Thyroid gland (tissue), 4 donors: ENCODE data around the gene RORB. TPM values are rescaled to one million over a fixed set of nuclear protein-coding genes. Genes with fewer than 3 reads are reported as not detected.

Source experiments
- DNase-seq, 2 donors: peaks; one replicate each; pipeline ENCODE4 v3.0.0-alpha.2; 2019
- H3K27ac ChIP-seq, 3 donors: fragments of 200-600 bp; sonication (generic); 1 replicate in 2 of 3; 2 replicates in 1 of 3; pipeline ENCODE4 v1.5.1; 2016 to 2019; ENCODE audit warnings: mild to moderate bottlenecking in 1 of 3, moderate library complexity in 1 of 3
- H3K27me3 ChIP-seq: fragments of 200-600 bp; sonication (generic); one replicate; pipeline ENCODE4 v1.5.1; 2019
- H3K36me3 ChIP-seq, 2 donors: fragments of 200-600 bp; sonication (generic); one replicate each; pipeline ENCODE4 v1.5.1; 2016 to 2019
- H3K4me1 ChIP-seq, 2 donors: fragments of 200-600 bp; sonication (generic); one replicate each; pipeline ENCODE4 v1.5.1; 2017 to 2019
- H3K4me3 ChIP-seq, 3 donors: fragments of 200-600 bp; sonication (generic); replicated peaks in 1 of 3; 1 replicate in 2 of 3; 2 replicates in 1 of 3; pipeline ENCODE4 v1.5.1; 2016; ENCODE audit warnings: mild to moderate bottlenecking in 1 of 3
- H3K9me3 ChIP-seq: fragments of 200-600 bp; sonication (generic); one replicate; pipeline ENCODE4 v1.5.1; 2017
- POLR2A ChIP-seq, 2 donors: fragments of 450-650 bp; IDR thresholded peaks; one replicate each; pipeline ENCODE4 v1.6.1; 2017; ENCODE audit warnings: antibody characterized with exemption in 2 of 2, mild to moderate bottlenecking in 2 of 2, moderate library complexity in 1 of 2
- WGBS, 2 donors: methylation state at CpG; one replicate each; pipeline ENCODE4 v1.1.5; 2017; 5-methylcytosine and 5-hydroxymethylcytosine counted together
- intact Hi-C: fragments of 100-400 bp; cut with DNase I; formaldehyde crosslinking; loops from one replicate; pipeline ENCODE4 v1.15.1; 2023
- total RNA-seq, 4 donors: library from RNA; depleted of rRNA; stranded (reverse); fragments of >200 nt; gene quantifications; one replicate each; pipeline ENCODE4 v1.2.3, GENCODE V29; 2016
- TF ChIP-seq, protein P1 (sequence below), 6 experiments: fragments of 200-600 bp in 3 of 6; fragments of 450-650 bp in 3 of 6; sonication (generic) in 3 of 6; IDR thresholded peaks; one replicate each; pipeline ENCODE4 v1.5.1; 2016 to 2019; ENCODE audit warnings: antibody characterized with exemption in 6 of 6, mild to moderate bottlenecking in 2 of 6, inconsistent platforms in 1 of 6, moderate library complexity in 1 of 6

RORB gene
- total RNA-seq, 4 donors from 2014 or later: 0.27 to 1.8 (median 1.3) TPM

DNA sequence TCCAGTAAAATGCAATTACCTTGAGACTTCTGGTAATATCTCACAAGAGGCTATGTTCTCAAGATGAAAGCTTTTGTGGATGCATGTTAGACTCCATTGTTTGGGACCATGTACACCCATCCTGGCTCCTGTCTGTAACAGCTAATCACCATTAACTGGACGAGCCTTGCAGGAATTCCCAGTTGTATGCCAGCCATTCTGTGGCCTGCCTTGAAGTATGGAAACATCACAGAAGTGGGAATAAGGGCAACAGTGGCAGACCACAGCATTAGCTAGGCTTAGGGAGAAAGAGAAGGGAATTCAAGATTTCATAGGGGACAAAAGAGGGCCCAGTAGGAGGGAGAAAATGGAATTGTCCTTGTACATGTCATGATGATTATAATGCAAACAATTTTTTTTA, 79.0 kb downstream of the RORB start:
- no peak for DNase-seq
- H3K4me1 ChIP-seq: no peaks in the 10 kb centered on the region
- intact Hi-C loops: no loop called here
- 64 to 68% methylated on average over 1 of the region's 1 CpG for WGBS, 2 donors
- H3K27me3 ChIP-seq: no peaks in the 10 kb centered on the region
- no peaks in the 10 kb centered on the region for H3K36me3 ChIP-seq
- H3K9me3 ChIP-seq: no peaks in the 10 kb centered on the region
- H3K27ac ChIP-seq: no peak overlapping the region
- H3K4me3 ChIP-seq: no peak overlapping the region
- TF ChIP-seq, protein P1, sequence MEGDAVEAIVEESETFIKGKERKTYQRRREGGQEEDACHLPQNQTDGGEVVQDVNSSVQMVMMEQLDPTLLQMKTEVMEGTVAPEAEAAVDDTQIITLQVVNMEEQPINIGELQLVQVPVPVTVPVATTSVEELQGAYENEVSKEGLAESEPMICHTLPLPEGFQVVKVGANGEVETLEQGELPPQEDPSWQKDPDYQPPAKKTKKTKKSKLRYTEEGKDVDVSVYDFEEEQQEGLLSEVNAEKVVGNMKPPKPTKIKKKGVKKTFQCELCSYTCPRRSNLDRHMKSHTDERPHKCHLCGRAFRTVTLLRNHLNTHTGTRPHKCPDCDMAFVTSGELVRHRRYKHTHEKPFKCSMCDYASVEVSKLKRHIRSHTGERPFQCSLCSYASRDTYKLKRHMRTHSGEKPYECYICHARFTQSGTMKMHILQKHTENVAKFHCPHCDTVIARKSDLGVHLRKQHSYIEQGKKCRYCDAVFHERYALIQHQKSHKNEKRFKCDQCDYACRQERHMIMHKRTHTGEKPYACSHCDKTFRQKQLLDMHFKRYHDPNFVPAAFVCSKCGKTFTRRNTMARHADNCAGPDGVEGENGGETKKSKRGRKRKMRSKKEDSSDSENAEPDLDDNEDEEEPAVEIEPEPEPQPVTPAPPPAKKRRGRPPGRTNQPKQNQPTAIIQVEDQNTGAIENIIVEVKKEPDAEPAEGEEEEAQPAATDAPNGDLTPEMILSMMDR (IDR thresholded peaks at IDR 0.05): no peak
- TF ChIP-seq POLR2A (IDR thresholded peaks at IDR 0.05): no peak

DNA sequence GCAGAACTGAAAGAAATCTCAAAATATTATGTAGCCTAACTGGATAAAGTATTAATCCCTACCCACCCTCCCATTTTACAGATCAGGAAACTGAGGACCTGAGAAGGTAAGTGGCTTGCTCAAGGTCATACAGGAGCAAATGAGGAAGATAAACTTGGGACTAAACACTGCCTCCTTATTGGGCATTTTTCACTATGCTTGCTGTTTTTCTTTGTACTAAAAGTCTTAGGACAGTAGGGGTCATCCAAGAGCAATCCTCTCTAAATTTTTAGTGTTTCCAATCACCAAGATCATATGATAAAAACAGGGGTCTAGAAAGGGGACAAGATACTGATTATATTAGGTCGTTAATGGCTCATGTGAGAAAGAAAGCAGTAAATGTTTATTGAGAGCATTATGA, 80.8 kb downstream of the RORB start:
- 46 to 61% methylated on average over 1 of the region's 1 CpG for WGBS, 2 donors
- TF ChIP-seq POLR2A (IDR thresholded peaks at IDR 0.05): no peak
- TF ChIP-seq, protein P1 (IDR thresholded peaks at IDR 0.05): peak in 1 of 6 experiments; percentile 19

DNA sequence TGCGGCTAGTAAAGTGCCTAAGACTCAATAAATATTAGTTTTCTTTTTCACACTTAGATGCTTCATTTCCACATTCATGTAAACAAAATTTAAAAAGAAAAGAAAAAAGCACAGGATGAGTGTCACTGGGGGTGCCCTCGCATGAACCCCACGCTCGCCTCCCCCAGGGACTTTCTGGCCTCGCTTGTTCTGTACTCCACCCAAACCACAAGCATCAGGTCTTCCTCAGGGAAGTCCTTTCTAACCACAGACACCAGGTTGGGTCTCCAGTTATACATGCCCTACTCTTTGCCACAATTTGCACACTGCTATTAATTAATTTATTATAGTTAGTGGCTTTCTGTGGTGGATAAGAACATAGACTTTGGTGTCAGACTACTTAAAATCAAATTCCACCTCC, 92.4 kb downstream of the RORB start:
- H3K36me3 ChIP-seq: no peaks in the 10 kb centered on the region
- no peak for TF ChIP-seq POLR2A (IDR thresholded peaks at IDR 0.05)
- TF ChIP-seq, protein P1 (IDR thresholded peaks at IDR 0.05): no peak
- no peaks in the 10 kb centered on the region for H3K27me3 ChIP-seq
- H3K27ac ChIP-seq: no peak overlapping the region
- no peak overlapping the region for H3K4me3 ChIP-seq
- intact Hi-C loops: no loop called here
- no peak for DNase-seq
- H3K9me3 ChIP-seq: no peaks in the 10 kb centered on the region
- no peaks in the 10 kb centered on the region for H3K4me1 ChIP-seq
- 88 to 92% methylated on average over 5 of the region's 5 CpGs for WGBS, 2 donors

More for the DNA sequence above, 80.8 kb downstream of the RORB start:
- Histone ChIP-seq H3K4me3 (no peak overlapping the region), H3K36me3 (no peaks in the 10 kb centered on the region), H3K4me1 (no peaks in the 10 kb centered on the region), H3K9me3 (no peaks in the 10 kb centered on the region), H3K27me3 (no peaks in the 10 kb centered on the region), H3K27ac (no peak overlapping the region)
- no peak for DNase-seq
- intact Hi-C loops: no loop called here

DNA sequence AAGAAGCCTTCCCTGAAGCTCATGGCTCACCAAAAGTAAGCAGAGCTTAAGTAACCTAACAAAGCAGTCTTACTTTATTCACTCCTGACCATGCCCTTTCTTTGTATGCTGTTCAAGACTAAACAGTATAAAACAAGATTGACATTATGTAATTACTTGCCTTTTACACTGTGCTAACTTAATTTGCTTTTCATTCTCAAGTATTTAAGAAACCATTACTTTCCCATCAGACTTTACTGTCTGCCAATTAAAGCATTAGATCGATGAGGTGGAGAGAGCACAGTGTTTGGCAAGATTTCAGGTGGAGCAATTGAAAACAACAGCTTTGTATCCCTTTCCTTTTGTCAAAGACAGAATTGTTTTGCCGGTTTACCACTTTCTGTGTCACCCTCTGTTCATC, 98.2 kb downstream of the RORB start:
- WGBS, 2 donors: 40 to 53% methylated on average over 2 of the region's 2 CpGs
- Histone ChIP-seq H3K36me3 (no peaks in the 10 kb centered on the region), H3K27ac (no peak overlapping the region), H3K9me3 (no peaks in the 10 kb centered on the region), H3K4me3 (no peak overlapping the region), H3K4me1 (no peaks in the 10 kb centered on the region), H3K27me3 (no peaks in the 10 kb centered on the region)
- TF ChIP-seq, protein P1 (IDR thresholded peaks at IDR 0.05): no peak
- TF ChIP-seq POLR2A (IDR thresholded peaks at IDR 0.05): no peak
- DNase-seq: no peak
- intact Hi-C loops: no loop called here

DNA sequence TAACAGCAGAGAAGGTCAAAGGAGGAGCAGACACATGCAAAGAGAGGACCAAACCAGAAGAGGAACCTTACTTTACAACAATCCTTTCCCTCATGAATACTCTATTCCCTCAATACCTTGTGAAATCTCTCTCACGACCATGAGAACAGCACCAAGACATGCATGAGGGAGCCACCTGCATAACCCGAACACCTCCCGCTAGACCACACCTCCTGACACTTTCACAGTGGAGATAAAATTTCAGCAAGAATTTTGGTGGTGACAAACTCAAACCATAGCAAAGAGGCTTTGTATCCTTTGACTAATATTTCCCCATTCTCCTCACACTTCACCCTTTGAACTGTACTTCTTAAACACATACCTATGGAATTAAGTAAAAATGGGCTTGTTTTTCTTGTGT, 101.7 kb downstream of the RORB start:
- Histone ChIP-seq H3K36me3 (no peaks in the 10 kb centered on the region), H3K4me3 (no peak overlapping the region), H3K4me1 (no peaks in the 10 kb centered on the region), H3K9me3 (no peaks in the 10 kb centered on the region), H3K27ac (no peak overlapping the region), H3K27me3 (no peaks in the 10 kb centered on the region)
- 71 to 74% methylated on average over 3 of the region's 3 CpGs for WGBS, 2 donors
- DNase-seq: no peak
- TF ChIP-seq POLR2A (IDR thresholded peaks at IDR 0.05): no peak
- TF ChIP-seq, protein P1 (IDR thresholded peaks at IDR 0.05): no peak
- intact Hi-C loops: no loop called here
